ENCODE results near the gene LZTFL1.

The LZTFL1 gene

DNA sequence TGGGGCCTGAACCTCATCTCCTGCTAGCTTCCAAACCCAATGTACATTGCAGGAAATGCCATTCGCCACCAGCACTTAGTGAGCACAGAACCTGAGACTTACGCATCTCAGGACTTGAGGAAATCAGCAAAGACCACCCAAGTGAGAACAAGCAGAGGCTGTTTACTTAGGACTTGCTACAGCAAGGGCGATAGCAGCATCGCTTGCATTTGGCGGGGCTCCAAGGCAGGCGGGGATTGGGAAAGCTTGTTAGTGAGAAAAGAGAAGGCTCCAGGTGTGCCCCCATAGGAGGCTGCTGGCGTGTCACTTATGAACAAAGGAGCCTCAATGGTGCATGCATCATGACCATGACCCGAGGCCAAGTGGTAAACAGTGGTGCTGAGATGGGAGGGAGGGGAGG lies 65.3 kb downstream of the LZTFL1 start:
- no peak for DNase-seq (ENCODE audit: low read depth)
- no peak overlapping the region for H3K4me3 ChIP-seq (replicated peaks; ENCODE audit: low read depth, low read length)
- TF ChIP-seq, protein P1, sequence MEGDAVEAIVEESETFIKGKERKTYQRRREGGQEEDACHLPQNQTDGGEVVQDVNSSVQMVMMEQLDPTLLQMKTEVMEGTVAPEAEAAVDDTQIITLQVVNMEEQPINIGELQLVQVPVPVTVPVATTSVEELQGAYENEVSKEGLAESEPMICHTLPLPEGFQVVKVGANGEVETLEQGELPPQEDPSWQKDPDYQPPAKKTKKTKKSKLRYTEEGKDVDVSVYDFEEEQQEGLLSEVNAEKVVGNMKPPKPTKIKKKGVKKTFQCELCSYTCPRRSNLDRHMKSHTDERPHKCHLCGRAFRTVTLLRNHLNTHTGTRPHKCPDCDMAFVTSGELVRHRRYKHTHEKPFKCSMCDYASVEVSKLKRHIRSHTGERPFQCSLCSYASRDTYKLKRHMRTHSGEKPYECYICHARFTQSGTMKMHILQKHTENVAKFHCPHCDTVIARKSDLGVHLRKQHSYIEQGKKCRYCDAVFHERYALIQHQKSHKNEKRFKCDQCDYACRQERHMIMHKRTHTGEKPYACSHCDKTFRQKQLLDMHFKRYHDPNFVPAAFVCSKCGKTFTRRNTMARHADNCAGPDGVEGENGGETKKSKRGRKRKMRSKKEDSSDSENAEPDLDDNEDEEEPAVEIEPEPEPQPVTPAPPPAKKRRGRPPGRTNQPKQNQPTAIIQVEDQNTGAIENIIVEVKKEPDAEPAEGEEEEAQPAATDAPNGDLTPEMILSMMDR (IDR thresholded peaks at IDR 0.05; ENCODE audit: low read length, missing control alignments): no peak

DNA sequence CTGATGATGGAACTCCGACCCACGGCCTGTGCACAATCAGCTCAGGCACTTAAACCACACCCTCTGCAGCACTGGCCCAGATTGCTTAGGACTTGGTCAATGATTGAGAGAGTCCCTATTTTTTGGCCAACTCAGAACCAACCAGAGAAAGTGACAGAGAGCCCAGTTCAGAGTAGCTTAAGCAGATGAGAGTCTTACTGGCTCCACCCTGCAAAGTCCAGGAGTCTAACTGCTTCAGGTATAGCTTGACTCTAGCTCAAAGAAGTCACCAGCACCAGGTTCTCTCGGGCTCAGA lies 65.7 kb downstream of the LZTFL1 start:
- no peak overlapping the region for H3K4me3 ChIP-seq (replicated peaks; ENCODE audit: low read depth, low read length)
- TF ChIP-seq, protein P1 (IDR thresholded peaks at IDR 0.05; ENCODE audit: low read length, missing control alignments): no peak
- no peak for DNase-seq (ENCODE audit: low read depth)

DNA sequence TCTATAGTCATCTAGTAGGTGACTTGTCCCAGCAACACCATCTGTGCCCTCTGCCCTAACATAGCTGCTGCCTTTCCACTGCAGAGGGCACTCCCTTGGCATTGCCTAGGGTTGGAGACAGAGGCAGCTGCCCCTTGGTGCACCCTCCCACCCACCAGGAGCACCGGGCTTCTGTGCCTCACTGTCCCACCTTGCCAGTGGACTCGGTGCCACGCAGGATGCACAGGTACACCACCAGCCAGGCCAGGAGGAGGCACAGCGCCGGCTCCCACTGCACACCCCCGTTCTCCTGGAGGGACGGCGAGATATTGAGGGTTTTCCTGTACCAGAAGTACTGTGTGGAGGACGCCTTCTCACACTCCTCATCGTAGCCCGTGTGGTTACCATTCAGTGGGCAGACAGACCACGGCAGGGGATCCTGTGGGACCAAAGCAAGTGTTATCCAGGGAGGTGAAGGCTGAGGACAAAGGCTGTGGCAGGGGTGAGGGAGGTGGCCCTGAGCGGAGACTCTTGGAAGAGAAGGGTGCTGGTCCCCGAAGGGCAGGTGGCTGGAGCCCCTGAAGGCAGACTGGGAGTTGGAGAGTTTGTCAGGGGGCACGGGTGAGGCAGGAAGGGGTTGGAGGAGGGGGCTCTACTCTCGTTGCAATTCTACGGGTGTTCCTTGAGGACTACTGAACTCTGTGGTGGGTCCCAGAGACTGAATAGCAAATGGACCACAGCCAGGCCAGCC lies 66.2 kb downstream of the LZTFL1 start:
- no peak for DNase-seq (ENCODE audit: low read depth)

DNA sequence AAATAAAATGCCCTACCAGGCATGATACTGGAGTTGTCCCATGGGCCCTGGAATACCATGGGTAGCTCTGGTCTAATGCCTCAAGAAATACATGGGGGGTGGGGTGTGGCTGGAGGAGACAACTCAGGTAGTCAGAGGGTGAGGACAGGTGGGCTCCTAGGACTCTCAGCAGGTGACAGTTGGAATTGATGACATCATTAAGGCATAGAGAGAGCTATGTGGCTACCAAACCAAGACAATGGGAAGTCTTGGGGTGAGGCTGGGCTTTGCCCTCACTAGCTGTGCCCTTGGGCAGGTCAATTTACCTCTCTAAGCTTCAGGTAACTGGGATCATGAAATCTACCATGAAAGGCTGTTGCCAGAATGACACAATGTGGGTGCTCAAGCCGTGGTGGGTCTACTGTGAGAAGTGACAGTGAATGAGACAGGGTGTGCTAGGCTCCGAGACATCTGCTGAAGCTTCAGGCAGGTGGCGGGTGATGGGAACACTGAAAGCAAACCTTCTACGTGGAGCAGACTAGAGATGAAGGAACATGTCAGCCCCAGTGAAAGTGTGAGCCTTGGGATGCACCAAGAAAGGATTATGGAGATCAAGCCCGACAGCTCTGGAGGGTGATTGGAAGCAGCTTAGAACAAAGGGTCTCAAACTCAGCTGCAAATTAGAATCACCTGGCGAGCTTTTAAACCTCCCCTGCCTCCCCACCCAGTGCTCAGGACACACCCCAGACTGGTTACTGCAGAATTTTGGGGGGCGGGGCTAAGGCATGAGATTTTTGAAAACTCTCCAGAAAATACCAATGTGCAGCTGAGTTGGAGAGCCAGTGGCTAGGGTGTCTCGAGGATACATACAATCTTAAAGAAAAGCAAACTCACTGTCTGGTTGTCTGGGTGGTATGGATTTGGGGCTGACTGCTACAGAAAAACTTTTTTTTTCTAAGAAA lies 67.1 kb downstream of the LZTFL1 start:
- TF ChIP-seq, protein P1 (IDR thresholded peaks at IDR 0.05; ENCODE audit: low read length, missing control alignments): no peak
- H3K4me3 ChIP-seq (replicated peaks; ENCODE audit: low read depth, low read length): no peak overlapping the region
- no peak for DNase-seq (ENCODE audit: low read depth)

More for the DNA sequence above, 66.2 kb downstream of the LZTFL1 start:
- TF ChIP-seq, protein P1 (IDR thresholded peaks at IDR 0.05; ENCODE audit: low read length, missing control alignments): no peak
- no peak overlapping the region for H3K4me3 ChIP-seq (replicated peaks; ENCODE audit: low read depth, low read length)

DNA sequence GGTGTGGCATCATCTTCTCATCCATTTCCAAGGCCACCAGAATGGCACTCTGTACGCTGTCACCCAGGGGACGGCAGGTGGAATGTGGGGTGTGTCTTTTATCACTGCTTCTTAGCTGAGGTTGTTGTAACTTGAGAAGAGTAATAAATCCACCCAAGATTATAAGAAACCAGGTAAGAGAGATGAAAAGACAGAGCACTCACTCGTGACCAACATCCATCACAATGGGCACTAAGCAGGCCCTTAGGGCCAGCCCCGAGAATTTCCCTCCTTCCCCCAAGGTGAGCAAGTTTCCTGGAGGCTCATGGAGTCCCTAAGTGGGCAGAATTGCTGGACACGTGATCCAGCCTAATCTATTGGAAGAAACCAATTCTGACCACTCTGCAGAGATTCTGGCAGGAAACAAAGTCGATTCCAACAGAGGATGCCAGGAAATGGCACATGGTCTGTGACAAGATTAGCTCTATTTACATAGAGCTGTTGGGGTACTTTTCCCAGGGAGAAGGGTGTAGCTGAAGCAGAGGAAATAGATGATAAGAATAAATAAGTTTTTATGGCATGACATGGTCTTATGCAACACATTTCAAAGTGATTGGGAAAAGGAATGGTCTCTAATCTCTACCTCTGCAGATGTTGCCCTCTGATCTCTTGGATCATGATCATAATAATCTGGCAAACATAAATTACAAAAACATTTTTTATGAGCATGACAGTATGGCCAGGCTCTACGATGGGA lies 68.0 kb downstream of the LZTFL1 start:
- TF ChIP-seq, protein P1 (IDR thresholded peaks at IDR 0.05; ENCODE audit: low read length, missing control alignments): no peak
- no peak overlapping the region for H3K4me3 ChIP-seq (replicated peaks; ENCODE audit: low read depth, low read length)
- no peak for DNase-seq (ENCODE audit: low read depth)

Data from fibroblast of pulmonary artery (primary cell).